HuH-7 (cell line): ENCODE data around the gene TBC1D14.
"Not testable (repeated sequence)": the region's sequence is repeated elsewhere in the genome, so short reads cannot be mapped to it uniquely, and the experiment has no call there.

Experiments used
- DNase-seq: peaks from one replicate; pipeline ENCODE4 v3.0.0; 2011; ENCODE audit warnings: low spot score

Gene TBC1D14

DNA sequence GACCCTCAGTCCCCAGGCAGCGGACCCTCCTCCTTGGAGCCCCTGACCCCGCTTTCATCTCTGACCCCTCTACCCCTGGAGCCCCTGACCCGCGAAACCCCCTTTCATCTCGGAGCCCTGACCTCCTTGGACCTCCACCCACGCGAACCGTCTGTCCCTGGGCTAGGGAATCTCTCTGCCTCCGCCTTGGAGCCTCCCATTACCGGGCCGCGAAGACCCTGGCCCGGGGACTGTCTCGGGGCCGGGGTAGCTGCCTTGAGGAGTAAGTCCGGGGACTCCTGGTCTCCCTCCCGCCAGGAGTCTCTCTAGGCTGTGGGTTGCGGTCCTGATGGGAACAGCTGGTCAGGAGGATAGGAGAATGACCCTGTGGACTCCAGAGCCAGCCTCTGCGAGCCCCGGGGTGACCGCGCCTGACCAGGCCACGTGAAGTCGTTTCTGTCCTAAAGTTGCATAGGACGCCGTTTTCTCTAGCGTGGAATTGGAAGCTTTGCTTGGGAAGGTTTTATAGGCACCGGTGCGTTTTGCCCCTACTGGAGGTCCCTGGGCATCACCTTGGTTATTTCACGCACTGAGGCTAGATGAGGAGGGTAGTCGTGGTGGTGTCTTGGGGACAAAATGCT, 824 bp downstream of the TBC1D14 start:
- no peak for DNase-seq

DNA sequence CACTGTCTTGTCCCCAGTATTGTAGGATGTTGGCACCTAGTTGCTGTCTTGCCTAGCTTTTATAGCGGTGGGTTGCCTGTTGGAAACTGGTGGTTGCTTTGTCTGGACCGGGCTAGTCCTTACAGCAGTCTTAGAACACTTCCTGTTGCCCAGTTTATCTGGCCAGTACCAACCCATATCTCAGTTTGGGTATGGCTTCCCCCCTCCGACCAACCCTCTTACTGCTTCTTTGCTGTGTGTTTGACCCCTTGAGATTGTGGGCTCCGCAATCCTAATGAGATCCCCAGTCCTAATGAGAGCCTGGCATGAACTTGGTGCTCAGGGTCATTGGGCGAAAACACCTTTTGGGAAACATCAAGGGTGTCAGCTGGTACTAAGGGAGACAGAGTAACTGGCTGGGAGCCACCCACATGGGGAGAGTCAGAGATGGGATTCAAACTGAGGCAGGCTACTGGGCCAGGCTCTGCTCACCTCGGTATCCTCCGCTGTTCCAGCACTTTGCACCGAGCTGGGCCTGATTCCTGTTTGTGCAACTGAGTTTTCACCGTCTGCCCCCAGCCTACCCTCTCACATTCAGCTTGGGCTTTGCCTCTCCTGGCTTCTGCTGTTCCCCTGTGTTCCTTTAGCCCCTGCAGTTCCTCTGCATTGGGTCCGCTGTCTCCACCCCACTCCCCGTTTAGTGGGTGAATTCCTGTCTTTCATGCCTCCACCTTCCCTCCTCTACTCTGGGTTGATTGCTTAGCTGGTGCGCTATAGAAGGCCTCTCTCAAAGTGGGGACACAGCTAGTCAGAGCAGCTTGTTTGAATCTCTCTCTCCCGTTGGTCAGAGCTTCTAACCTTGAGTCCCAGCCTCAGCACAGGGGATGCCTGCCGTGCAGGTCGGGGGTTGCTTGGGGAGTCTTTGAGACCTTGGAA, 1.6 kb downstream of the TBC1D14 start:
- no peak for DNase-seq

- not testable (repeated sequence) for DNase-seq
Measured at GRCh38 chr4:6911917-6912316, 2.3 kb downstream of the TBC1D14 start.

- no peak for DNase-seq
Measured at GRCh38 chr4:6912441-6912840, 2.8 kb downstream of the TBC1D14 start.

DNA sequence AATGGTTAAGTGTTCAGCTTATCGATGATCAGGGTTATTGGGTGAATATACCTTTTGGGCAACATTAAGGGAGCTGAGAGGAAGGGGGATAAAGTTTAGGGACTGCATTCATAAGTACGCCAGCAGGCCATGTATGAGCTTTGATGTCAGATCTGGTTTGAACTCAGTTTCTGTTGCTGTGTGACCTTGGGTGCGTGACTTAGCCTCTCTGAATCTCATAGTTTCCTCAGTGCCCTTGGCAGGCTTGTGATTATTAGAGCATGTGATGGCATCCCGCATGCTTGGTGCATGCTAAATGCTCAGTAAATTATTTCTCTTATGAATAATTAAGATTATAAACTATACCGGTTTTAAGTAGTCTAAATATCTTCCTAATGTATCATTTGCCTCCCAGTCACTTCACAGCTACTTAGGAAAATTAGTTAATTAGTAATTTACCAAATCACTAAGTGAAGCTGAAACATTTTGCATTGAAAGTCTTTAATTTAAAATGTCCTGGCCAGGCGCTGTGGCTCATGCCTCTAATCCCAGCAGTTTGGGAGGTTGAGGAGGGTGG, 3.8 kb downstream of the TBC1D14 start:
- DNase-seq = no peak

- DNase-seq = no peak
Measured at GRCh38 chr4:6914448-6914847, 4.8 kb downstream of the TBC1D14 start.

DNA sequence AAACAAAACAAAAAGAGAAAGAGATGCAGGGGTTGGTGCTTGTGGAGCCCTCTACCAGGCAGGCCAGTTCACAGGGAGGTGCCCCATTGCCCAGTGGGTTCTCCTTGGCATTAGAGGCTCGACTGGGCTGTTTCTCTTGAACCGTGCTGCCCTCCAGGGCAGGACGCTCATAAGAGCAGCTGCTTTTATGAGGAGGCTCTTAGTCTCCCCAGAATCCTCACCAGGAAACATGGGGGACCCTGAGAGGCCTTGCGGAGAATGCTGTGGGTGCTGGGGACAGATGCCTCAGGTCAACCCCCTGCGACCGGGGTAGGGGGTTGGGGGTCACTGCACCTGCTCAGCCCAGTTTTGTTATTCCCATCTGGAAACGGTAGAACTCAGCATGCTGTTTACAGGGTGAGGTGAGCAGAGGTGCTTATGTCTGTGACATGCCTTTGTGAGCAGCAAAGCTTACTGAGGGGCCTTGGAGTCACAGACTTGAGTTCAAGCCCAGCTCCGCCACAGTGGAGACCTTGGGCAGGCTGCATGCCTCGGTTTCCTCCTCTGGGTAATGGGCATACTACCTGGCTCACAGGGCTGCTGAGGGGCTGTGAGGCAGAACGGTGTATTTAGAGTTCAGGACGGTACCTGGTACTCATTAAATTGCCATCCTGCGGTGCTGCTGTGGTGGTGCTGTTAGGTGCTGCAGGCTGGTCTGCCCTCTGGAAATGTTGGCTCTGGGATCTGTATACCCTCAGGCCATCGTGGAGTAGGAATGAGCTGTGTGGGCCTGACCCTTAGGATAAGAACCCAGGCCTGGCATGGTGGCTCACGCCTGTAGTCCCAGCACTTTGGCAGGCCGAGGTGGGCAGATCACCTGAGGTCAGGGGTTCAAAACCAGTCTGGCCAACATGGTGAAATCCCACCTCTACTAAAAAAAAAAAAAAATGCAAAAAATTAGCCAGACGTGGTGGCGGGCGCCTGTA, 5.7 kb downstream of the TBC1D14 start:
- no peak for DNase-seq

- no peak for DNase-seq
Measured at GRCh38 chr4:6916069-6916586, 6.5 kb downstream of the TBC1D14 start.

DNA sequence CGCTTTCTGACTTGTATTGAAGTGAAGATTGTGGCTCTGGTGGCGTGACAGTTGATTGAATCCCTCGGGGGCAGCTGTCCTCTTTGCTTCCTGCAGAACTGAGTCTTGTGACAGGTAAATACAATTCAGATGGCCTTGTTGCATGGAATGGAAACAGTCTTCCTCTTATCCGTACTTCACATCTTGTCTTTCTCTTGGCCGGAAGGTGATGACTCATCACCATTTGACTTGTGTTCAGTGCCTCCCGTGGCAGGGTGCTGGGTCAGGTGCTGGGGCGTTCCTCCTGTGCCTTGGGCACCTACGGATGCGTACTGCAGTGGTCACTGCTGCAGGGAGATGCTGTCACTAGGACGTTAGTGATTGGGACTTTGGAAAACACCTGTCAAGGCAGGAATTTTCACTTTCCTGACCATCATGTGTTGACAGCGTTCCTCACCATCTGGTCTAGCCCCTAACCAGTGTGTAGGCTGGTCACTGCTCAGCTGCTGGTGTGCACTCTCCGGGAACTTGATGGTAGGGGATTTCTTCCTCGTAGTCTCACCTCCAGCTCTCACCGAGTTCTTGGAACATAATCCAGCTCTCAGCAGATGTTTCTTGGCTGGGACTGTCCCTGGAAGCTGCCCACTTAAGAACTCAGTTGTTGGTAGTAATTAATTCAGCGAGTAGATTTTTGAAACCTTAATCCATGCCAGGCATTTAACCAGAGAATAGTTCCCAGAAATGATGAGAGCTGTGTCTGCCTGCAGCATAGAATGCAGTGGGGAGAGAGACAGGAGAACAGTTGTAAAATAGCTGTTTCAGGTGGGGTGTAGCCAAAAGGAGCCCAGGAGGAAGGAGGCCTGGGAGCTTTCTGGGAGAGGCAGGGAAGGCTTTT, 7.2 kb downstream of the TBC1D14 start:
- no peak for DNase-seq

DNA sequence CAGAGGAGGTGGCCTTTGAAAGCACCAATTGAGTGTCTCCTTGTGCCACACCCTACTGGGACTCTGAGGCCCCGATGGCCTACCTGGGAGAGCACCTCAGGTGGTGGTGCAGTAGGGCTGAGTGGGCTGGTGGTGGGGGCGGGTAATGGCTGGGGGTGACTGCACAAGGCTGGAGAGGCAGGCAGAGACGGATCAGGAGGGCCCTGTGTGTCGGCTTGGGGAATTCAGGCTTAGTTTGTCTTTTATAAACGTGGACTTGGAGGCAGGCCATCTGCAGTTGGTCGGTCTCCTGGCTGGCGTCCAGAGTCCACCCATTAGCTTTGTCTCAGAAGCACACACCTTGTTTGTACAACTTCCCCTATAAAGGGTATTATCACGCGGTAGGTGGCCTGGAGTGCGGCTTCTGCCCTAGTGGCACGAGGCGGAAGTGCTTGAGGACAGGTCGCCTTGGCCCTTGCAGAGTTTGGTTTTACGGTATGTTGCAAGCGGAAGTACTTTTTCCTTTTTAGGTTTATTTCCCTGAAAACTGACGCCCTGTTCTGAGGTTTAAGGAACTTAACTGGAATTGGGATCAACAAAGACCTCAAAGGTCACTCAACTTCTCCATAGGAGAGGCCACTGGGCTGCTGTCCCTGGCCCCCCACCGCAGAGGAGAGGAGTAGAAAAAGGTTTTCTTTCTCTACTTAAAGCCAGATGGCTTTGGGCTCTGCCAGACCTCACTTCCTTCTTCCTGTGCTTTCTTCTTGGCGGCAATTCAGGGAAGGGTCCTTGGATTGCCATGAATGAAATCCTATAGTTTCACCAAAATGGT, 8.0 kb downstream of the TBC1D14 start:
- DNase-seq = peak; percentile 83

DNA sequence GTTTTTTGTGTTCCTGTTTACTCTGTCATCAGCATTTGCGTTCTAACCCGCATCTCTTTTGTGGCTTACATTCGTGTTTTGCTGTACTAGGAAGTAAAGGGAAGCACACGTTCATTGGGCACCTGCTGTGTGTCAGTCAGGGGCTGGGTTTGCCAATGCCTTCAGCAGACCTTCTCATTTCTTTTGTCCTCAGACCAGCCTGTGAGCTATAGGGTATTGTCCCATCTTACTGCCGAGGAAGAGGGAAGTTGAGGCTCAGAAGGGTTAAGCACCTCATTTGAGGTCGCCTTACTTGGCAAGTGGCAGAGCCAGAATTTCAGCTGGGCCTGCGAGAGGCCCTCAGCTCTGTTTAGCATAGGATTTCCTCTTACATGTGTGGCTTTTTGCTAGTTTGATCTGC, 8.7 kb downstream of the TBC1D14 start:
- no peak for DNase-seq

DNA sequence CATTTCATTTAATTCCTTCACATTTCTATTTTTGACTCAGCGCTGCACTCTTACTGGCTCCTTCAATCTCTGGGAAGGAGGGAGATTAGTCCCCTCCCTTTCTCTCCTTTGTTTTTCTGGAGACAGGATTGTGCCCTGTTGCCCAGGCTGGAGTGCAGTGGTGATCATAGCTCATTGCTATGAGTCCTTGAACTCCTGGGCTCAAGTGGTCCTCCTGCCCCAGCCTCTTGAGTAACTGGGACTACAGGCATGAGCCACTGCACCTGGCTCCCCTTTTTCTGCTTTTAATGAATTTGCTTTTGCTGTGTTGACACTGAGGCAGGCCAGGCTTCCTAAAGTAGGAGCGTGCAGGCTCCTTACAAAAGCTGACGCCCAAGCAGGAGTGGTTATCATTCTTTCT, 10.5 kb downstream of the TBC1D14 start:
- no peak for DNase-seq

DNA sequence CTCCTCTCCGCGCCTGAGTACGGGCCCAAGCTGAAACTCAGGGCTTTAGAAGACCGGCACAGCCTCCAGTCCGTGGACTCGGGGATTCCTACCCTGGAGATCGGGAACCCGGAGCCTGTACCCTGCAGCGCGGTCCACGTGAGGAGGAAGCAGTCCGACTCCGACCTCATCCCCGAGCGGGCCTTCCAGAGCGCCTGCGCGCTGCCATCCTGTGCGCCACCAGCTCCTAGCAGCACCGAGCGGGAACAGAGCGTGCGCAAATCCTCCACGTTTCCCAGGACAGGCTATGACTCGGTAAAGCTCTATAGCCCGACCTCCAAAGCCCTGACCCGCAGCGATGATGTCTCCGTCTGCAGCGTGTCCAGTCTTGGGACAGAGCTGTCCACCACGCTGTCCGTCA, 13.9 kb downstream of the TBC1D14 start:
- no peak for DNase-seq

GRCh38 chr4:6924361-6924779, 14.7 kb downstream of the TBC1D14 start:
- no peak for DNase-seq

DNA sequence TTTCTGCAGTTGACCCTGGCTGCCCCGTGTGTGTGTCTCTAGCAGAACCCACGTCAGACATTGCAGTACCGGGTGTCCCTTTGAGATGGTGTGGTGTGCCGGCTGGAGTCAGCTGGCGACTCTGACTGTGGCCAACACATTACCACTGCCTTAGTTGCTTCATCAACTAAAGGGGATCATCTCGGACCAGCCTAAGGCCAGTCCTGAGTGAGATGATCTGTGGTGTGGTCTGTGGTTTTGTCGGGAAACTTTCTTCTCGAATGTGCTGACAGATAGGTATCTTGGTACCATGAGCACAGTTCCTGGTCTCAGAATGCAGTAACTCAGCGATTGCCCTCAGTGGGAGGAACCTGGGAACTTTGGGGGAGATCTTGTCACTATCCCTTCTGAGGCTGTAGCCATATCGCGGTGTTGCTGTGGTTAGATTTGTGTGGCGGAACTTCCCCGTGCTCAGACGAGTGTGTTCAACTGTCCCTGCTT, 15.8 kb downstream of the TBC1D14 start:
- no peak for DNase-seq

DNA sequence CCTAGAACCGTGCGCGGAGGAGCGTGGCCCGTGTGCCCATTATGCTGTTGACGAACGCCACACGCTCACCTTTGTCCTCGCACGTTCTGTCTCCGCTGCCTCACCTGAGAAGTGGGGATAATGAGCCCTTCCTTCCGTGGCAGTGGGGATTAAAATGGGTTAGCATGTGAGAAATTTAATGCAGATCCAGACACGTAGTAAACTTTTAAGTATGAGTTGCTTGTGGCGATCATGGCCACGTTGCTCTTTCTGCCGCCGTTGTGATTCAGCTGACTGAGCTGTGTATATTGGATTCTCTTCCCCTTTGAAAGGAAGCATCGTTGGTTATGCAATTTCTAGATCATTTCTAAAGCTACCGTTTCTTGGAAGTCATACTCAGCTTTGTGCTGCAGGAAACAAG, 16.5 kb downstream of the TBC1D14 start:
- no peak for DNase-seq

GRCh38 chr4:6926681-6927478, 17.3 kb downstream of the TBC1D14 start:
- DNase-seq = peak; percentile 67

DNA sequence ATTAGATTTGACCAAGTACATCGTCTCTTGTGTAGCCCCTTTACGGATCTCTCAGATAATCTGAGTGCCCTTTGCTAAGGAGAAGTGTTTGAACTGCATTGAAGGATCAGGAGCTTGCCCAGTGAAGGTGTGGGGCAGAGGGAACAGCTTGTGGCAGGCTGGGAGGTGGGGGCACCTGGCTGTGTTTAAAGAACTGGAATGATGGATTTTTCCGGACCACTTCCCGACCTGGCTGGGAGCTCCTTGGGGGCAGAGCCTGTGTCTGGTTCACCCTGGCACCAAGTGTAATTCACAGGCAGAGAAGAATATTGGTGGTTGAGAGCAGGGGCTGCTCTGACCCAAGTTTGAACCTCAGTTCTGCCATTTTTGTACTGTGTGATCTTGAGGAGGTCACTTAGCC, 18.5 kb downstream of the TBC1D14 start:
- DNase-seq = no peak

DNA sequence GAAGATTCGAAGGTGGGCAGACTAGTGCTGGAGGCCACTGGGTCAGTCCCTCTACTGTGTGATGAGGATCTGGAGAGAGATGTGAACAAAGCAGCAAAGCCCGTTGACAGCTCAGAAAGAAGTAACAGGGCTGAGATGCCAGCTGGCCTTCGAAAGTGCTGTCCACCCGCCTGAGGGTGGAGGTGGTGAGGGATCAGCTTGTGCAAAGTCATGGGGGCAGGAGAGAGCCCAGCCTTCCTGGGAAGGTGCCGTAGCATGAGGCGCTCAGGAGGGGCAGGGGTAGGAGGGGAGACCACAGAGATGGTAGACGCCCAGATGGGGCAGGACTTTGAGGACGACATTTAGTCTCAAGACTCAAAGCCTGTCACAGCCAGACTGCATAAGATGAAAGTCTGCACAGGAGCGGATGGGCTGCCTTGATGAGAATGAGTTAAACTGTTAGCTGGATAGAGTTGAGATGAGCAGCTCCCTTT, 19.7 kb downstream of the TBC1D14 start:
- no peak for DNase-seq
